Vagina (tissue), 2 donors: ENCODE measurements around the gene SMARCAL1.

Source experiments
- CTCF ChIP-seq, 3 experiments: fragments of 450-650 bp in 2 of 3; fragments of 200-600 bp in 1 of 3; sonication (generic) in 1 of 3; IDR thresholded peaks; one replicate each; pipeline ENCODE4 v1.5.1; 2017 to 2019; ENCODE audit warnings: antibody characterized with exemption in 3 of 3, mild to moderate bottlenecking in 2 of 3, moderate library complexity in 2 of 3
- POLR2A ChIP-seq, 2 donors: fragments of 450-650 bp; IDR thresholded peaks; one replicate each; pipeline ENCODE4 v1.6.1; 2017; ENCODE audit warnings: antibody characterized with exemption in 2 of 2, mild to moderate bottlenecking in 2 of 2, moderate library complexity in 2 of 2
- POLR2AphosphoS5 ChIP-seq, 2 donors: sonication (generic); formaldehyde crosslinking; IDR thresholded peaks; one replicate each; pipeline ENCODE4 v1.9.0; 2017; ENCODE audit warnings: antibody characterized with exemption in 2 of 2, mild to moderate bottlenecking in 2 of 2, low read depth in 1 of 2; ENCODE audit not compliant: insufficient read depth in 1 of 2

- TF ChIP-seq CTCF (IDR thresholded peaks at IDR 0.05) (no peak), POLR2A (IDR thresholded peaks at IDR 0.05) (no peak), POLR2AphosphoS5 (IDR thresholded peaks at IDR 0.05; ENCODE audit: insufficient read depth in 1 of 2, low read depth in 1 of 2) (no peak)
These were observed 49.1 kb upstream of the SMARCAL1 start for GRCh38 chr2:216363221-216363620.
